Measurements from ENCODE around the gene CDKN2A.
"Not testable (repeated sequence)": the region's sequence is repeated elsewhere in the genome, so short reads cannot be mapped to it uniquely, and the experiment has no call there.

Gene CDKN2A

DNA sequence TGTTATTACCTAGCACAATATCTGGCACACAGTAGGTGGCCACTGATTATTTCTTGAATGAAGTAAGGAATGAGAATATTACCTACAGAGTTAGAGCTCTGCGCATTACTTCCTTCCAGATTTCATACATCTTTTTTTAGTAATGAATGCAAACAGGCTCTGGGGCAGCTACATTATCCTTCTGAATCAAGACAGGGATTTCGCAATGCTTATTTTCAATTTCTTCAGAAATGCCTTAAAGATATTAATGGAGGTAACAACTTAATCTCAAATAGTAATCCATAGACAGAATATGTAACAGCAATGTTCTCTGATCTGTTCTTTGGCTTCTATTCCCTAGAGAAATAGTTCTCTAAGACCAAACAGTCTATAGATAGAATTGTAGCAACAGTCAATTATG, 32.6 kb downstream of the CDKN2A start:
- H3K4me3 ChIP-seq (ENCODE audit: low read length), result no peak overlapping the region
- H3K4me1 ChIP-seq (ENCODE audit: control insufficient read depth, low read depth, low read length), result peaks cover 15% of the 10 kb centered on the region
- H3K36me3 ChIP-seq (ENCODE audit: control insufficient read depth, low read depth, low read length), result no peaks in the 10 kb centered on the region
- no peak overlapping the region for H3K27ac ChIP-seq (ENCODE audit: low read length)
- H3K9ac ChIP-seq (ENCODE audit: low read length), result no peak overlapping the region
- peaks cover 51% of the 10 kb centered on the region for H3K27me3 ChIP-seq (ENCODE audit: control insufficient read depth, insufficient read depth, low read length)
- H3K9me3 ChIP-seq (ENCODE audit: control insufficient read depth, low read depth, low read length), result no peaks in the 10 kb centered on the region

DNA sequence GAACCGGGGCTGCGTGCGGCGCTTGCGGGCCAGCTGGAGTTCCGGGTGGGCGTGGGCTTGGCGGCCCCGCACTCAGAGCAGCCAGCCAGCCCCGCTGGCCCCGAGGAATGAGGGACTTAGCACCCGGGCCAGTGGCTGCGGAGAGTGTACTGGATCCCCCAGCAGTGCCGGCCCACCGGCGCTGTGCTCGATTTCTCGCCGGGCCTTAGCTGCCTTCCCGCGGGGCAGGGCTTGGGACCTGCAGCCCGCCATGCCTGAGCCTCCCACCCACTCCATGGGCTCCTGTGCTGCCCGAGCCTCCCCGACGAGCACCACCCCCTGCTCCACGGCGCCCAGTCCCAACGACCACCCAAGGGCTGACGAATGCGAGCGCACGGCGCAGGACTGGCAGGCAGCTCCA, 34.9 kb downstream of the CDKN2A start:
- not testable (repeated sequence) for H3K4me3 ChIP-seq (ENCODE audit: low read length); H3K9me3 ChIP-seq (ENCODE audit: control insufficient read depth, low read depth, low read length); H3K4me1 ChIP-seq (ENCODE audit: control insufficient read depth, low read depth, low read length); H3K9ac ChIP-seq (ENCODE audit: low read length); H3K36me3 ChIP-seq (ENCODE audit: control insufficient read depth, low read depth, low read length); H3K27ac ChIP-seq (ENCODE audit: low read length)
- peaks cover 28% of the 10 kb centered on the region for H3K27me3 ChIP-seq (ENCODE audit: control insufficient read depth, insufficient read depth, low read length)

DNA sequence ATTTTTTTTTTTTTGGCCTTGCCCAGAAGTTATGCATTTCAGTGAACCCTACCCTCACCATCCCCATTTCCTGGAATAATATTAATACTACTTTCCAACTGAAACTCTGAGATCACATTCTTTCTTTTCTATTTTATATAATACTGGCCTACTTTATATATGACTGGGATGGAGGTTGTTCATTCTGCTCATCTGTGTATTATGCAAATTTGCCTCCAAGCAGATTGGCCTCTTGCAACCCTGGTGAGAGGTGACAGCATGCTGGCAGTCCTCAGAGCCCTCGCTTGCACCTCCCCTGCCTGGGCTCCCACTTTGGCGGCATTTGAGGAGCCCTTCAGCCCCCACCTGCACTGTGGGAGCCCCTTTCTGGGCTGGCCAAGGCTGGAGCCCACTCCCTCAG, 35.4 kb downstream of the CDKN2A start:
- no peak overlapping the region for H3K4me3 ChIP-seq (ENCODE audit: low read length)
- no peaks in the 10 kb centered on the region for H3K36me3 ChIP-seq (ENCODE audit: control insufficient read depth, low read depth, low read length)
- no peak overlapping the region for H3K9ac ChIP-seq (ENCODE audit: low read length)
- no peak overlapping the region for H3K27ac ChIP-seq (ENCODE audit: low read length)
- no peaks in the 10 kb centered on the region for H3K4me1 ChIP-seq (ENCODE audit: control insufficient read depth, low read depth, low read length)
- H3K27me3 ChIP-seq (ENCODE audit: control insufficient read depth, insufficient read depth, low read length), result peaks cover 24% of the 10 kb centered on the region
- no peaks in the 10 kb centered on the region for H3K9me3 ChIP-seq (ENCODE audit: control insufficient read depth, low read depth, low read length)

- no peaks in the 10 kb centered on the region for H3K9me3 ChIP-seq (ENCODE audit: control insufficient read depth, low read depth, low read length)
- no peak overlapping the region for H3K4me3 ChIP-seq (ENCODE audit: low read length)
- no peaks in the 10 kb centered on the region for H3K4me1 ChIP-seq (ENCODE audit: control insufficient read depth, low read depth, low read length)
- H3K36me3 ChIP-seq (ENCODE audit: control insufficient read depth, low read depth, low read length), result no peaks in the 10 kb centered on the region
- H3K27me3 ChIP-seq (ENCODE audit: control insufficient read depth, insufficient read depth, low read length), result no peaks in the 10 kb centered on the region
- no peak overlapping the region for H3K27ac ChIP-seq (ENCODE audit: low read length)
- H3K9ac ChIP-seq (ENCODE audit: low read length), result no peak overlapping the region
Measured at GRCh38 chr9:21945606-21946005, 48.6 kb downstream of the CDKN2A start.

DNA sequence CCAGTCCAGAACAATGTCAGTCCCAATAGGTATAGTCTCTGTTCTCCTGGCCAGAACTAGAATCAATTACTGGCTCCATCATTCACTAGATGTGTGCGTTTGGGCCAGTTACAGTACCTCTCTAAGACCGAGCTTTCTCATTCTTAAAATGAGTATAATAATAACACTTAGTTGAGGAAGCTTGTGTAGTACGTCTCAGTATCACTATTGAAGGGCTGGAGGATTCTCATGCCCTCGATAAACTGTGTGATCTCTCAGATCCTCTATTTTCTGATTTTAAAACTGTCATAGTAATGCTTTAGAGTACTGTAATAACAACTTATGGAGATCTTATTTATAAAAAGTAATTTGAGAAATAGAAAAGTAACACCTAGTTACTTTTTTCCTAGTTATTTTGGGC, 50.7 kb downstream of the CDKN2A start:
- H3K9ac ChIP-seq (ENCODE audit: low read length), result no peak overlapping the region
- no peaks in the 10 kb centered on the region for H3K36me3 ChIP-seq (ENCODE audit: control insufficient read depth, low read depth, low read length)
- no peak overlapping the region for H3K27ac ChIP-seq (ENCODE audit: low read length)
- H3K27me3 ChIP-seq (ENCODE audit: control insufficient read depth, insufficient read depth, low read length), result no peaks in the 10 kb centered on the region
- H3K4me1 ChIP-seq (ENCODE audit: control insufficient read depth, low read depth, low read length), result no peaks in the 10 kb centered on the region
- H3K9me3 ChIP-seq (ENCODE audit: control insufficient read depth, low read depth, low read length), result no peaks in the 10 kb centered on the region
- no peak overlapping the region for H3K4me3 ChIP-seq (ENCODE audit: low read length)

GRCh38 chr9:21941337-21941995, 52.7 kb downstream of the CDKN2A start:
- no peak overlapping the region for H3K9ac ChIP-seq (ENCODE audit: low read length)
- no peaks in the 10 kb centered on the region for H3K9me3 ChIP-seq (ENCODE audit: control insufficient read depth, low read depth, low read length)
- no peaks in the 10 kb centered on the region for H3K4me1 ChIP-seq (ENCODE audit: control insufficient read depth, low read depth, low read length)
- H3K4me3 ChIP-seq (ENCODE audit: low read length), result no peak overlapping the region
- no peaks in the 10 kb centered on the region for H3K36me3 ChIP-seq (ENCODE audit: control insufficient read depth, low read depth, low read length)
- no peak overlapping the region for H3K27ac ChIP-seq (ENCODE audit: low read length)
- H3K27me3 ChIP-seq (ENCODE audit: control insufficient read depth, insufficient read depth, low read length), result no peaks in the 10 kb centered on the region

DNA sequence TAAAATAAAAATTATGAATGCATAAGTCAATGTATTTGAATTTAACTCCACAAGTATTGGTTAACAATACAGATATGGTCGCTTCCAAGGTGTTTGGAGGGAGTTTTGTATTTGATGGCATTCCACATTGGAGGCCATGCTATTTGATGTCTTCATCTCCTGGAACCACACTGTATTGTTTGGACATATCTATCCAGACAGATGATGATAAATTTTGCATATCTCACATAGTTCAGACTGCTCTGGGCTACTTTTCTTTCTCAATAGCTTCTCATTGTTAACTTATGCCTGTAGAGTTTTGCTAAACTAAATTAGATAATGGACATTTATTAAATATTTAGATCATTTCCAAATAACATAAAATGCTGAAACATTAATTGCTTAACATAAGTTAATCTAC, 58.0 kb downstream of the CDKN2A start:
- Histone ChIP-seq H3K9ac (ENCODE audit: low read length) (no peak overlapping the region), H3K4me1 (ENCODE audit: control insufficient read depth, low read depth, low read length) (peaks cover 23% of the 10 kb centered on the region), H3K27me3 (ENCODE audit: control insufficient read depth, insufficient read depth, low read length) (no peaks in the 10 kb centered on the region), H3K27ac (ENCODE audit: low read length) (no peak overlapping the region), H3K9me3 (ENCODE audit: control insufficient read depth, low read depth, low read length) (no peaks in the 10 kb centered on the region), H3K4me3 (ENCODE audit: low read length) (no peak overlapping the region), H3K36me3 (ENCODE audit: control insufficient read depth, low read depth, low read length) (no peaks in the 10 kb centered on the region)

DNA sequence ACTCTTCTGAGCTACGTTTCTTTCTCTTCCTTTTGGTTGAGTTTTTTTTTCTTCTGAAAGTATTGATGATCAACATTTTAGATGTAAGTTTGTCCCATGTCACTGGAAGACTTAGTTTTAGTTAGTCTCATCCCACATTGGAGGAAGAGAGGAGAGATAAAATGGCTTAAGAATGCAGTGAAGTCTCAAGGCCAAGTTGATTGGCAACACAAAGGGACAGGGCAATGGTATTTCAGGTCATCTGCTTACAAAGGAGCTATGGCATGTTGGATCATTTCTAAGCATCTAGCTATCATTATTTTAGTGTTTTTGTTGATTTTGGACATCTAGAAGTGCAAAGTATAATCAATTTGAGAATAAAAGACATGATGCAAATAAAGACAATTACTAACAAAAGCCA, 58.6 kb downstream of the CDKN2A start:
- H3K27ac ChIP-seq (ENCODE audit: low read length), result no peak overlapping the region
- no peaks in the 10 kb centered on the region for H3K9me3 ChIP-seq (ENCODE audit: control insufficient read depth, low read depth, low read length)
- no peaks in the 10 kb centered on the region for H3K36me3 ChIP-seq (ENCODE audit: control insufficient read depth, low read depth, low read length)
- no peaks in the 10 kb centered on the region for H3K27me3 ChIP-seq (ENCODE audit: control insufficient read depth, insufficient read depth, low read length)
- H3K9ac ChIP-seq (ENCODE audit: low read length), result no peak overlapping the region
- H3K4me3 ChIP-seq (ENCODE audit: low read length), result no peak overlapping the region
- H3K4me1 ChIP-seq (ENCODE audit: control insufficient read depth, low read depth, low read length), result peaks cover 23% of the 10 kb centered on the region

DNA sequence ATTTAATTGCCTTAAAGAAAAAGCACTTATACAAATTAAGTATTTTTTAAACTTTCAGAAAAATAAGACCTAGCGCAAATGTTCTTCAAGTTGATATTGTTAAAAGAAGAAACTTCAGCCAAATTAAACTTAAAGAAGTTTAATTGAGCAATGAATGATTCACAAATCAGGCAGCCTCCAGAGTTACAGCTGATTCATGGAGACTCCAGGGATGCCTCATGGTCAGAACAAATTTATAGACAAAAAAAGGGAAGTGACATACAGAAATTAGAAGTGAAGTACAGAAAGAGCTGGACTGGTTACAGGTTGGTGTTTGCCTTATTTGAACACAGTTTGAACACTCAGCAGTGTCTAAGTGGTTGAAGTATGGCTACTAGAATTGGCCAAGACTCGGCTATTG, 60.3 kb downstream of the CDKN2A start:
- no peak overlapping the region for H3K9ac ChIP-seq (ENCODE audit: low read length)
- H3K4me1 ChIP-seq (ENCODE audit: control insufficient read depth, low read depth, low read length), result peaks cover 23% of the 10 kb centered on the region
- H3K27ac ChIP-seq (ENCODE audit: low read length), result no peak overlapping the region
- no peaks in the 10 kb centered on the region for H3K27me3 ChIP-seq (ENCODE audit: control insufficient read depth, insufficient read depth, low read length)
- H3K4me3 ChIP-seq (ENCODE audit: low read length), result no peak overlapping the region
- H3K9me3 ChIP-seq (ENCODE audit: control insufficient read depth, low read depth, low read length), result no peaks in the 10 kb centered on the region
- H3K36me3 ChIP-seq (ENCODE audit: control insufficient read depth, low read depth, low read length), result no peaks in the 10 kb centered on the region

DNA sequence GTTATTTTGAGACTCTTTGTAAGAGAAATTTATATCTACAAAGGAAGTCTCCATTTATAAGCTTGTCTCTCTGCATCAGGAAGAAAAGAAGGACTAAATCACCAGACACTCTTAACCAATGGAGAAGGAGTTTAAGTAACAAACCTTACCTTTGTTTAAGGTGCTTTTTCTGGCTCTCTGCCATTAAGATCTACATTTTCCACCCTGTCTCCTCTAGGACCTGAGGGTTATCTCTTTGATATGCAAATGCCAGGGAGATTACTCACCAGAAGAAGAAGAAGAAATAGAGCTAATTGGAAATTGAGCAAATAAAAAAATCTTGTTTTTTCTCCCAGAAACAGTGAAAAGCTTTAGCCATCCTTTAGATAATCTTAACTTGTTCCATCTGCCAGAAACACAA, 60.9 kb downstream of the CDKN2A start:
- H3K4me3 ChIP-seq (ENCODE audit: low read length), result no peak overlapping the region
- no peaks in the 10 kb centered on the region for H3K9me3 ChIP-seq (ENCODE audit: control insufficient read depth, low read depth, low read length)
- no peaks in the 10 kb centered on the region for H3K27me3 ChIP-seq (ENCODE audit: control insufficient read depth, insufficient read depth, low read length)
- no peaks in the 10 kb centered on the region for H3K36me3 ChIP-seq (ENCODE audit: control insufficient read depth, low read depth, low read length)
- H3K4me1 ChIP-seq (ENCODE audit: control insufficient read depth, low read depth, low read length), result peaks cover 23% of the 10 kb centered on the region
- no peak overlapping the region for H3K9ac ChIP-seq (ENCODE audit: low read length)
- H3K27ac ChIP-seq (ENCODE audit: low read length), result no peak overlapping the region

DNA sequence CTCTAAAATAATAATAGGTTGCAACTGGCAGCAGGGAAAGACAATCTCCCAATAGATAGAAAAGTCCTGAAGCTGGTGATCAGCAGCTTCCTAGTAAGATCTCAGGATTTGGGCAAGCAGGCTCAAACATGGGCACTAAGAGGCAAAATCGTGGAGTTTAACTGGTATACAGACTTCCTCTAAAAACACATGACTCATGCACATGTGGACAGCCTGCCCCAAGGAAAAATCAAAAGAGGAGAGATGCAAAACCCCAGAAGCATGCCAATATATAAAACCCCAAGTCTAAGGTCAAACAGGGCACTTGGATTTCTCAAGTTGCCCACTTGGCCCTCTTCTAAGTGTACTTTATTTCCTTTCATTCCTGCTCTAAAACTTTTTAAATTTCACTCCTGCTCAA, 62.8 kb downstream of the CDKN2A start:
- Histone ChIP-seq H3K27ac (ENCODE audit: low read length) (no peak overlapping the region), H3K4me3 (ENCODE audit: low read length) (no peak overlapping the region), H3K9ac (ENCODE audit: low read length) (no peak overlapping the region), H3K9me3 (ENCODE audit: control insufficient read depth, low read depth, low read length) (no peaks in the 10 kb centered on the region), H3K4me1 (ENCODE audit: control insufficient read depth, low read depth, low read length) (peaks cover 23% of the 10 kb centered on the region), H3K27me3 (ENCODE audit: control insufficient read depth, insufficient read depth, low read length) (no peaks in the 10 kb centered on the region), H3K36me3 (ENCODE audit: control insufficient read depth, low read depth, low read length) (no peaks in the 10 kb centered on the region)

DNA sequence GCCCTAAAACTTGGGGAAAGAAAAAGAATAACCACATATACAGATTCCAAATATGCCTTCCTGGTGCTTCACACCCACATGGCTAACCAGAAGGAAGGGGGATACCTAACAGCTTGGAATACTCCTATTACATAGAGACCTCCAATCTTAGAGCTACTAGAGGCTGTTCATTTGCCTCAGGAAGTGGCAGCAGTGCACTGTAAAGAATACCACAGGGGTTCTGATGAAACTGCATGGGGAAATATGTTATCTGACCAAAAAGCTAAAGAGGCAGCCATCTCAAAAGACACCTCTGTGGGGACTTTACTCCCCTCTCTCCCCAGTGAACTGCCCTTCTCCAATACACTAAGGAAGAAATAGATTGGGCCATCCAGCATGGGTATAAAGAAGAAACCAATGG, 66.4 kb downstream of the CDKN2A start:
- no peak overlapping the region for H3K9ac ChIP-seq (ENCODE audit: low read length)
- no peaks in the 10 kb centered on the region for H3K36me3 ChIP-seq (ENCODE audit: control insufficient read depth, low read depth, low read length)
- no peaks in the 10 kb centered on the region for H3K27me3 ChIP-seq (ENCODE audit: control insufficient read depth, insufficient read depth, low read length)
- peaks cover 5% of the 10 kb centered on the region for H3K4me1 ChIP-seq (ENCODE audit: control insufficient read depth, low read depth, low read length)
- no peaks in the 10 kb centered on the region for H3K9me3 ChIP-seq (ENCODE audit: control insufficient read depth, low read depth, low read length)
- H3K27ac ChIP-seq (ENCODE audit: low read length), result no peak overlapping the region
- H3K4me3 ChIP-seq (ENCODE audit: low read length), result no peak overlapping the region
